GM21381 (cell line): ENCODE data around the gene DLG2.
A peak's percentile ranks its signal among the peaks of the same experiment; 100 is the strongest.
"Not testable (repeated sequence)": the region's sequence is repeated elsewhere in the genome, so short reads cannot be mapped to it uniquely, and the experiment has no call there.

Experiments
- ATAC-seq: cut with Tn5 transposase; IDR thresholded peaks from one replicate; pipeline ENCODE4 v1.9.1; 2021; ENCODE audit warnings: mild to moderate bottlenecking, moderate library complexity; ENCODE audit not compliant: unreplicated experiment

DLG2 gene

GRCh38 chr11:85349539-85349938, 277.6 kb downstream of the DLG2 start:
- not testable (repeated sequence) for ATAC-seq

- no peak for ATAC-seq
Measured at GRCh38 chr11:85348945-85349344, 278.2 kb downstream of the DLG2 start.

- ATAC-seq = no peak
Measured at GRCh38 chr11:85347291-85347690, 279.9 kb downstream of the DLG2 start.

- ATAC-seq = no peak
Measured at GRCh38 chr11:85346484-85346883, 280.7 kb downstream of the DLG2 start.

- not testable (repeated sequence) for ATAC-seq
Measured at GRCh38 chr11:85340846-85341245, 286.3 kb downstream of the DLG2 start.

GRCh38 chr11:85318573-85318972, 308.6 kb downstream of the DLG2 start:
- ATAC-seq = no peak

GRCh38 chr11:85316967-85317366, 310.2 kb downstream of the DLG2 start:
- peak; percentile 98 for ATAC-seq

GRCh38 chr11:85313741-85314140, 313.4 kb downstream of the DLG2 start:
- no peak for ATAC-seq

- ATAC-seq = no peak
Measured at GRCh38 chr11:85310479-85310878, 316.7 kb downstream of the DLG2 start.

- no peak for ATAC-seq
Measured at GRCh38 chr11:85307366-85307765, 319.8 kb downstream of the DLG2 start.

- ATAC-seq = no peak
Measured at GRCh38 chr11:85301895-85302678, 325.1 kb downstream of the DLG2 start.

GRCh38 chr11:85299258-85299942, 327.7 kb downstream of the DLG2 start:
- ATAC-seq = no peak

GRCh38 chr11:85295694-85296271, 331.4 kb downstream of the DLG2 start:
- no peak for ATAC-seq

GRCh38 chr11:85281550-85281949, 345.6 kb downstream of the DLG2 start:
- no peak for ATAC-seq

- no peak for ATAC-seq
Measured at GRCh38 chr11:85279267-85279666, 347.9 kb downstream of the DLG2 start.

GRCh38 chr11:85277693-85278092, 349.5 kb downstream of the DLG2 start:
- no peak for ATAC-seq

- ATAC-seq = no peak
Measured at GRCh38 chr11:85276332-85276731, 350.8 kb downstream of the DLG2 start.

GRCh38 chr11:85270315-85270714, 356.8 kb downstream of the DLG2 start:
- not testable (repeated sequence) for ATAC-seq

GRCh38 chr11:85269109-85269508, 358.0 kb downstream of the DLG2 start:
- no peak for ATAC-seq

- ATAC-seq = no peak
Measured at GRCh38 chr11:85266646-85267045, 360.5 kb downstream of the DLG2 start.

- ATAC-seq = no peak
Measured at GRCh38 chr11:85263328-85263727, 363.8 kb downstream of the DLG2 start.

GRCh38 chr11:85257837-85258236, 369.3 kb downstream of the DLG2 start:
- ATAC-seq = no peak
